ENCODE results near the gene LAMTOR5.
"Not testable (repeated sequence)": the region's sequence is repeated elsewhere in the genome, so short reads cannot be mapped to it uniquely, and the experiment has no call there.

Gene LAMTOR5

GRCh38 chr1:110407260-110408210 is at the start of gene LAMTOR5:
LAMTOR5 (minus strand) TSS chr1:110407694; CDS start chr1:110407620, 74 bp downstream.
- peak within 1 kb of the TSS; percentile 70 for H3K27ac ChIP-seq
- DNase-seq (ENCODE audit: low read depth, low spot score): peak; percentile 44

DNA sequence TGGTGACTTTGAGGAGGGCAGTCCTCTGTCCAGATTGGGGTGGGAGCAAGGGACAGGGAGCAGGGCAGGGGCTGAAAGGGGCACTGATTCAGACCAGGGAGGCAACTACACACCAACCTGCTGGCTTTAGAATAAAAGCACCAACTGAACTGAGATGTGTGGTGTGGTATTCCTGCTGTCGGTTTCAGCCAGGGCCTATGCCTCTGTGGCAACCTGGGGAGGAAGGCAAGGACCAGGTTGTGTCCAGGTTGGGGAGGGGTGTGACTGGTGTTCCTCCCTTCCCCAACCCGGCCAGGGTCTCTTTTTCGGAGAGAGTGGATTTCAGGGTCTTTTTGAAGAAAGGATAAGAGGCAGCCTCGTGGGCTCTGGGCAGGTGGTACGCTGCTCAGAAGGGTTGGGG is 49.7 kb upstream of the LAMTOR5 start:
- DNase-seq (ENCODE audit: low read depth, low spot score): no peak
- H3K27ac ChIP-seq: no peak overlapping the region

GRCh38 chr1:110455151-110455550 is 47.7 kb upstream of the LAMTOR5 start:
- DNase-seq (ENCODE audit: low read depth, low spot score): no peak
- H3K27ac ChIP-seq: no peak overlapping the region

DNA sequence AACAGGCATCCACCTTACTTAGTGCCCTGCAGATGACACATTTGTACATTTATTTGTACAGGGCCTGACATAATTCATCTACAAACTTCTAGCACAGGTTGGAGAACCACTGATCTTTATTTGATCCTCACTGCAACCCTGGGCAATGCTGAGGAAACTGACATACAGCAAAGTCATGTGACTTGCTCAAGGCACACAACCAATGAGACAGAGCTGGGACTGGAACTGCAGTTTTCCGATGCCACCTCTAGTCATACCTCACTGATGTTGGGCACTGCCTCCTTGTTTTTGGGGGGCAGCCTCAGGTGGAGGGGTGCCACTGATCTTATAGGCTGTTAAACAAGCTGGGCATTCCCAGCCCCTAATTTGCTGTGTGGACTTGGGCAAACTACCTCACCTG is 46.8 kb upstream of the LAMTOR5 start:
- DNase-seq (ENCODE audit: low read depth, low spot score): no peak
- no peak overlapping the region for H3K27ac ChIP-seq

- DNase-seq (ENCODE audit: low read depth, low spot score): no peak
- no peak overlapping the region for H3K27ac ChIP-seq
Observed at GRCh38 chr1:110453829-110454228, 46.3 kb upstream of the LAMTOR5 start.

DNA sequence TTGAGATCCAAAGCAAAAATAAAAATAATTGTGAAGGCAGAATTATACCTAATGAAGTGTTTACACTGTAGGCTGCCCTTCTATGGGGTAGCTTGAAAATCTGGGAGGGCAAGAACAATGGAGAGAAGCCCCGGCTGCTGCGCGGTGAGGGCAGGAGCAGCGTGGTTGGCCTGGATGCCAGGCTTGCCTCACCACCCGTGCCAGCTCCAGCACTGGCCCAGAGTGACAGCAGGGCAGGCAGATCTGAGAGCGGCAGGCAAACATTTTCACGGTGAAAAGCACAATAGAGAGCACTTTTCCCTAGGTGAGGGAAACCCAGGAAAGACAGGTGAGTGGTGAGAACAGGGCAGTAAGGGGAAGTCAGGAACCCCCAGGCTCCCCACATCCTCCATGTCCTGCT is 44.8 kb upstream of the LAMTOR5 start:
- DNase-seq (ENCODE audit: low read depth, low spot score): no peak
- no peak overlapping the region for H3K27ac ChIP-seq

- no peak for DNase-seq (ENCODE audit: low read depth, low spot score)
- H3K27ac ChIP-seq: no peak within 1 kb of the TSS
Observed at GRCh38 chr1:110450929-110451328, 43.4 kb upstream of the LAMTOR5 start, which contains the start of gene PROK1. PROK1 (plus strand) TSS chr1:110451149; CDS start chr1:110451217, 68 bp downstream.

- DNase-seq (ENCODE audit: low read depth, low spot score): no peak
- no peak overlapping the region for H3K27ac ChIP-seq
Observed at GRCh38 chr1:110449661-110450651, 42.5 kb upstream of the LAMTOR5 start.

GRCh38 chr1:110444561-110444960 is 37.1 kb upstream of the LAMTOR5 start:
- no peak overlapping the region for H3K27ac ChIP-seq
- no peak for DNase-seq (ENCODE audit: low read depth, low spot score)

DNA sequence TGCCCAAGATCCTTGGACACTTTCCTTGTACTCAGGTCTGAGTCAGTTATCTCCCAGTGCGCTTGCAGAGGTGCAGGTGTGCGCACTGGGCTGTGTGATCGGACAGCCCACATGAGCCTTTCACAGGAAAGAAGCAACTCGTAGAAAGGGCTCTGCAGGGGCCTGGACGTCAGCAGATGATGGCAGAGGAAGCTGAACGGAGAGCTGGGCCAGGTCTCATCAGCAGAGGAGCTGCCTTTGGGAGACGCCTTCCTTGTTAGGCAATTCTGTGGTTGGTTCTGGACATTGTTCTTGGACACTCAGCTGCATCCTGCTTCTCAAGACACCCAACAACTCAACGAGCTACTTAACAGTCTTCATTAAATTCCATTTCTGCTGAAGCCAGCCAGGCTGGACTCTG is 36.0 kb upstream of the LAMTOR5 start:
- no peak for DNase-seq (ENCODE audit: low read depth, low spot score)

DNA sequence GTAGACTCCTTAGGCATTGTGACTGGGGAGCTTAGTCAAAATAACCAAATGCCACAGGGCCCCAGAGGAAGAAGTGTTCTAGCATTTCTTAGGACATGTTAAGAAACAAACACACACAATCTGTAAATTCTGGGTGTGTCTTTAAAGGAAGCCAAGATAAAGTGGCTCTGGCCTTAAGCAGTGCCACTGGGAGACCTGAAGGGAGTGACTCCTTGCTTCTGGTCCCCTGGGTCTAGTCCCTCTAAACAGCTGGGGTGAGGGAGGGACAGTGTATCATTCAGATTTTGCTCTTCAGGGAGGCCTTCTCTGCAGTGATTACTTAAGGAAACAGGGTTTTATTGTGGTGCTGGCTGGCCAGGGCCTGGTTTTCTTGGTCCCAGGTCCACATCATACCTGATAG is 34.4 kb upstream of the LAMTOR5 start:
- DNase-seq (ENCODE audit: low read depth, low spot score): no peak
- H3K27ac ChIP-seq: no peak overlapping the region

More for the DNA sequence above, 36.0 kb upstream of the LAMTOR5 start:
- no peak overlapping the region for H3K27ac ChIP-seq

- DNase-seq (ENCODE audit: low read depth, low spot score): no peak
- peak overlapping the region; percentile 23 for H3K27ac ChIP-seq
Observed at GRCh38 chr1:110440877-110441276, 33.4 kb upstream of the LAMTOR5 start.

- H3K27ac ChIP-seq; DNase-seq (ENCODE audit: low read depth, low spot score): not testable (repeated sequence)
Observed at GRCh38 chr1:110439873-110440272, 32.4 kb upstream of the LAMTOR5 start.

- no peak overlapping the region for H3K27ac ChIP-seq
- DNase-seq (ENCODE audit: low read depth, low spot score): no peak
Observed at GRCh38 chr1:110438893-110439292, 31.4 kb upstream of the LAMTOR5 start.

- DNase-seq (ENCODE audit: low read depth, low spot score); H3K27ac ChIP-seq: not testable (repeated sequence)
Observed at GRCh38 chr1:110437645-110438299, 30.3 kb upstream of the LAMTOR5 start.

DNA sequence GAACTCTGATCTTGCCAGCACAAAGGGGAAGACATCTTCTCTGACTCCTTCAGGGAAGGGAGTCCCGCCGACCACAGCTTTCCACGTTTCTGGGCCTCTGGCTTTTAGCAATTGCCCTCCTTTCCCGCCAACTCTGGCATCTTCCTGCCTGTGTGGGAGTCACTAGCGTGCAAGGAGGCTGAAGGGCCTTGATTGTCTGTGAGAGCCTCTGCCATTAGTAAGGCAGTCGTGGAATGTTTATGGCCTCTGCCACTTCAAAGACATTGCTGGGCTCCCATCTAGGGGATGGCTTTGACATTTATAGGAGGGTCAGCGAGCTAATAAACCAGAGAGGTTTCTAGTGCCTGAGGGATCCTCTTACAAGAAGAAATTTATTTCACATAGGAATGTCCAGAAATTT is 29.1 kb upstream of the LAMTOR5 start:
- DNase-seq (ENCODE audit: low read depth, low spot score): no peak
- no peak overlapping the region for H3K27ac ChIP-seq

GRCh38 chr1:110434946-110435345 is 27.5 kb upstream of the LAMTOR5 start:
- H3K27ac ChIP-seq: no peak overlapping the region
- DNase-seq (ENCODE audit: low read depth, low spot score): no peak

DNA sequence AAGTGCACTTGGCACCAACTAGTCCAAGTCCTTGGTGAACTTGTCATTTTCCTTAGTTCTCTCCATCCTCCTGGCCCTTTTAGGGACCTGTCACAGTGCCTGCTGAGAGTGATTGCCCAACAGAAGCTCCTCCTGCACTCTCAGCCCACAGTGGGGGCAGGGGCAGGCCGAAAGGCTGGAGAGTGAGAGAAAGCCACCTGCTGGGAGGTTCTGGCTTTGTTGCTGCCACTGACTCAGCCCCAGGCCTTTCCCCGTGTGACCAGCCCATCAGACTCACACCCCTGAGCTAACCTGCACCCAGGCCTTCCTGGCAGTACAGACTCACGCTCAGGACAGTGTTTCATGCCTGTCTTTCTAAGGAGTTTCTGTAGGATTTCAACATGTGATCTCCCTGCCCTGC is 26.3 kb upstream of the LAMTOR5 start:
- no peak overlapping the region for H3K27ac ChIP-seq
- peak; percentile 55 for DNase-seq (ENCODE audit: low read depth, low spot score)

GRCh38 chr1:110433213-110433612 is 25.7 kb upstream of the LAMTOR5 start:
- DNase-seq (ENCODE audit: low read depth, low spot score): no peak
- no peak overlapping the region for H3K27ac ChIP-seq

DNA sequence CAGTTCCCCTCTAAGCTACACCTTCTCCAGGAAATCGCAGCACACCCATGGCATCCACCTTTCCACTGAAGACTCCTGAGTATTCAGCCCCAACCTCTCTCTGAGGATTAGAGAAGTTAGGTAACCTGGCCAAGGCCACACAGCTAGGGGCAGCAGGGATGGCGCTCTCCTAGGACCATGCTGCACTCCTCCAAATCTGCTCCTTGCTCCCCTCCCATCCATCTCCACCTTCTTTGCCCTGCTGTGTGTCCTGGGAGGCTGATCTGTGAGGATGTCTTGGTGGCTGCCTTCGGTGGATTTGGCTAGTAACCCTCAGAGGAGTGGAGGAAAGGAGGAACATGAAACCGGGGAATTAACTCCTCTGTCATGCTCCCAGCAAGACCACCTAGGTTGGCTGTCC is 23.4 kb upstream of the LAMTOR5 start:
- no peak overlapping the region for H3K27ac ChIP-seq
- no peak for DNase-seq (ENCODE audit: low read depth, low spot score)
